22Rv1 (cell line): ENCODE results near the gene XKR8.

Source experiments
- ZFX ChIP-seq: fragments of 450-650 bp; IDR thresholded peaks from 2 replicates; pipeline ENCODE4 v1.6.1; 2017; ENCODE audit warnings: antibody characterized with exemption, borderline replicate concordance
- TF ChIP-seq, protein P1 (sequence below): fragments of 450-650 bp; IDR thresholded peaks from 2 replicates; pipeline ENCODE4 v1.5.1; 2017; ENCODE audit warnings: mild to moderate bottlenecking

GRCh38 chr1:27957655-27958054, 2.1 kb upstream of the XKR8 start:
- TF ChIP-seq, protein P1, sequence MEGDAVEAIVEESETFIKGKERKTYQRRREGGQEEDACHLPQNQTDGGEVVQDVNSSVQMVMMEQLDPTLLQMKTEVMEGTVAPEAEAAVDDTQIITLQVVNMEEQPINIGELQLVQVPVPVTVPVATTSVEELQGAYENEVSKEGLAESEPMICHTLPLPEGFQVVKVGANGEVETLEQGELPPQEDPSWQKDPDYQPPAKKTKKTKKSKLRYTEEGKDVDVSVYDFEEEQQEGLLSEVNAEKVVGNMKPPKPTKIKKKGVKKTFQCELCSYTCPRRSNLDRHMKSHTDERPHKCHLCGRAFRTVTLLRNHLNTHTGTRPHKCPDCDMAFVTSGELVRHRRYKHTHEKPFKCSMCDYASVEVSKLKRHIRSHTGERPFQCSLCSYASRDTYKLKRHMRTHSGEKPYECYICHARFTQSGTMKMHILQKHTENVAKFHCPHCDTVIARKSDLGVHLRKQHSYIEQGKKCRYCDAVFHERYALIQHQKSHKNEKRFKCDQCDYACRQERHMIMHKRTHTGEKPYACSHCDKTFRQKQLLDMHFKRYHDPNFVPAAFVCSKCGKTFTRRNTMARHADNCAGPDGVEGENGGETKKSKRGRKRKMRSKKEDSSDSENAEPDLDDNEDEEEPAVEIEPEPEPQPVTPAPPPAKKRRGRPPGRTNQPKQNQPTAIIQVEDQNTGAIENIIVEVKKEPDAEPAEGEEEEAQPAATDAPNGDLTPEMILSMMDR: no peak
- no peak for TF ChIP-seq ZFX
